GM20000 (cell line): ENCODE results near the gene VAV3.

Source experiments
- DNase-seq: peaks from one replicate; pipeline ENCODE4 v3.0.0; 2012; ENCODE audit warnings: low spot score
- TF ChIP-seq, protein P1 (sequence below): IDR thresholded peaks from 2 replicates; pipeline ENCODE4 v1.5.1; 2012; ENCODE audit warnings: mild to moderate bottlenecking, control low read depth; ENCODE audit errors: extremely low read depth, missing control alignments

VAV3 gene

GRCh38 chr1:107674486-107674885 is 290.5 kb downstream of the VAV3 start:
- DNase-seq, result no peak
- TF ChIP-seq, protein P1, sequence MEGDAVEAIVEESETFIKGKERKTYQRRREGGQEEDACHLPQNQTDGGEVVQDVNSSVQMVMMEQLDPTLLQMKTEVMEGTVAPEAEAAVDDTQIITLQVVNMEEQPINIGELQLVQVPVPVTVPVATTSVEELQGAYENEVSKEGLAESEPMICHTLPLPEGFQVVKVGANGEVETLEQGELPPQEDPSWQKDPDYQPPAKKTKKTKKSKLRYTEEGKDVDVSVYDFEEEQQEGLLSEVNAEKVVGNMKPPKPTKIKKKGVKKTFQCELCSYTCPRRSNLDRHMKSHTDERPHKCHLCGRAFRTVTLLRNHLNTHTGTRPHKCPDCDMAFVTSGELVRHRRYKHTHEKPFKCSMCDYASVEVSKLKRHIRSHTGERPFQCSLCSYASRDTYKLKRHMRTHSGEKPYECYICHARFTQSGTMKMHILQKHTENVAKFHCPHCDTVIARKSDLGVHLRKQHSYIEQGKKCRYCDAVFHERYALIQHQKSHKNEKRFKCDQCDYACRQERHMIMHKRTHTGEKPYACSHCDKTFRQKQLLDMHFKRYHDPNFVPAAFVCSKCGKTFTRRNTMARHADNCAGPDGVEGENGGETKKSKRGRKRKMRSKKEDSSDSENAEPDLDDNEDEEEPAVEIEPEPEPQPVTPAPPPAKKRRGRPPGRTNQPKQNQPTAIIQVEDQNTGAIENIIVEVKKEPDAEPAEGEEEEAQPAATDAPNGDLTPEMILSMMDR, result no peak

DNA sequence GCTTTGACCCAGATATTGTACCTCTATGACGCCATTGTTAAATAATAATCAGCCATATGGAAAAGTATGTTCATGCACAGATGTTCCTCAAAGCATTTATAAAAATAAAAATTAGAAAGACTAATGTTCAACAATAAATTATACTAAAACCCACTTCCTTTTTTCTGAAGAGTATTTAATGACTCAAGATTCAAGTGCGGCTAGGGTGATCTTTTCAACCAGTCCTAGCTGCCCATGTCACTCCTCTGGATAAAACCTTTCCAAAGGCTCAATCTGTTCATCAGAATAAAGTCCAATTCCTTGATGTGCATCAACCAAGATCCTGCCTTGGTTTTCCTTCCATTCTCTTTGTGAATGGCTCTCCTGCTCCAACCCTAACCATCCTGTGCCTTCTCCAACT is 292.0 kb downstream of the VAV3 start:
- DNase-seq, result no peak
- TF ChIP-seq, protein P1, result no peak

GRCh38 chr1:107670397-107671040 is 294.5 kb downstream of the VAV3 start:
- no peak for DNase-seq
- TF ChIP-seq, protein P1, result no peak

- DNase-seq, result no peak
- TF ChIP-seq, protein P1, result no peak
Observed at GRCh38 chr1:107669996-107670395, 295.0 kb downstream of the VAV3 start.

- no peak for DNase-seq
- TF ChIP-seq, protein P1, result no peak
Observed at GRCh38 chr1:107668762-107669161, 296.2 kb downstream of the VAV3 start.

DNA sequence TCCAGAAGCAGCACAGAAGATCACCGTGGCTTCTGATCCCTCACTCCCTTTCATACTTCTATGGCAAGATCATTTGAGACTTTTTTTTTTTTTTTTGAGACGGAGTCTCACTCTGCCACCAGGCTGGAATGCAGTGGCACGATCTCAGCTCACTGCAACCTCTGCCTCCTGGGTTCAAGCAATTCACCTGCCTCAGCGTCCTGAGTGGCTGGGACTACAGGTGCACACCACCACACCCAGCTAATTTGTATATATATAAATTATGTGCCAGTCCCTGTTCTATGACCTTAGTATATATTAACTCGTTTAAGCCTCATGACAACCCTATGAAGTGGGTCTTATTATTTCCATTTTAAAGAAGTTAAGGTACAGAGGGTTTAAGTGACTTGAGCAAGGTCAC is 298.5 kb downstream of the VAV3 start:
- TF ChIP-seq, protein P1, result no peak
- no peak for DNase-seq

DNA sequence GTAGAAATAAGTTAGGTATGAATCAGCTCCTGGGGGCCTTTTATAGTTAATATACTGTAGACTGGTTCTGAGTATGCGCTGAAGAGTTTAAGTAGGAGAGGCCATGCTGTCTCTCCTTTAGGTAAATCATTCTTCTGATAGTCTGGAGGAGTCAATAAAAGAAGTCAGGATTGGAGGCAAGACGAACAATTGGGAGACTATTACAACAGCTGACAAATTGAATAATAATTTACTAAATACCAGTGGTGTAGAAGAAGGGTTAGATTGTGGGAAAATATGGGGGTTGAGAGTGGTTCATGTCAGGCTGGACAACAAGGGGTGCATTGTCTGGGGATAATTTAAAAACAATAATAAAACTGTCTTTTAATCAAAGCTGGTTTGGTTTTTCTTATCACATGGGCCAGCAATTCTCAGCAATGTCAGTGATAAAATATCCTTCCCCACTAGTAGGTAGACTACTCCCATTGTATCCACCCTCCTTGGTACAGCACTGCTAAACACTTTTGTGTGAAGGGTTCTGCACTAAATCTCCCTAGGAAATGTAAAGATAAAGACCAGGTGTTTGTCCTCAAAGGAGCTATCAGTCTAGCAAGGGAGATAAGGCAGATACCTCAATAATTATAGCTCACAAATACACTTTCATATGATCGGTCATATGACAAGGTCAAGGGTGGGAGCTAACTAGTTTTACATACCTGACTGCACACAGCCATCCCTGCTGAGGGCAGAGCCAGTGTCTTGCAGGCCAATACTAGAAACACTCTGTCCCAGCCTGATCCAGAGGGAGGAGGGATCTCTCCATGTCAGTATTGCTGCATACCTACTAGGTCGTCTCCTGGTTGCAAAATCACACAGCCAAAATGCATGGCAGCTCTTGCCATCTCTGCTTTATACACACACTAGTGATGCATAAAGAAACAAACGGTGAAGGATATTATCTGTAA is 299.7 kb downstream of the VAV3 start:
- TF ChIP-seq, protein P1, result no peak
- DNase-seq, result no peak
